HCT116 (cell line): ENCODE measurements around the gene DRICH1. TPM values are rescaled to one million over a fixed set of nuclear protein-coding genes. Genes with fewer than 3 reads are reported as not detected.
"Not testable (repeated sequence)": the region's sequence is repeated elsewhere in the genome, so short reads cannot be mapped to it uniquely, and the experiment has no call there.

Source experiments
- ATAC-seq: fragments of 200-7000 bp; cut with Tn5 transposase; 2 replicates; pipeline ENCODE4 v1.9.1; 2020; ENCODE audit warnings: mild to moderate bottlenecking, moderate library complexity
- BruUV-seq: library from RNA; stranded (reverse); fragments of 400-500 nt; replicated peaks from 2 replicates; lab custom pipeline; 2021; lab: Mats Ljungman, UMichigan
- CTCF ChIA-PET: fragments of 300-600 bp; sonication (Branson Sonifier 250); formaldehyde crosslinking; loops from one replicate; lab custom pipeline; 2021; ENCODE audit warnings: antibody characterized with exemption; lab: Charles Lee
- POLR2A ChIA-PET: fragments of 300-600, 350-600 bp; sonication (Branson Sonifier 250); formaldehyde crosslinking; loops from one replicate; lab custom pipeline; 2021; ENCODE audit warnings: antibody characterized with exemption; lab: Charles Lee
- RAD21 ChIA-PET, 2 experiments: fragments of 300-600 bp; sonication (Branson Sonifier 250); formaldehyde crosslinking; loops; one replicate each; lab custom pipeline; 2023; ENCODE audit warnings: low total read pairs in 2 of 2; ENCODE audit not compliant: uncharacterized antibody in 2 of 2, unreplicated experiment in 2 of 2, low non-redundant PET in 1 of 2; lab: Charles Lee
- DNase-seq: peaks from one replicate; pipeline ENCODE4 v3.0.0-alpha.2; 2010; ENCODE audit warnings: low read depth, low spot score
- H2AFZ ChIP-seq: fragments of 200-600 bp; shearing (Covaris generic), sonication (generic); 2 replicates; pipeline ENCODE4 v1.6.1; 2017; ENCODE audit warnings: low read depth, mixed run types, mixed read lengths, antibody characterized with exemption, low read length; ENCODE audit not compliant: poor library complexity, severe bottlenecking
- H3K27ac ChIP-seq: 2 replicates; pipeline ENCODE4 v1.5.1; 2012; ENCODE audit warnings: low read depth, low read length
- H3K27me3 ChIP-seq: fragments of 200-600 bp; sonication (generic); 2 replicates; pipeline ENCODE4 v1.6.1; 2016; ENCODE audit warnings: mixed run types, low read length, mixed read lengths; ENCODE audit not compliant: insufficient read depth
- H3K36me3 ChIP-seq, 2 experiments: fragments of 200-500 bp in 1 of 2; fragments of 200-600 bp in 1 of 2; sonication (Bioruptor generic) in 1 of 2; sonication (generic) in 1 of 2; 2 replicates each; pipeline versions ENCODE4 v1.5.1 to v1.6.1; 2014 to 2016; ENCODE audit warnings: low read length in 2 of 2, inconsistent platforms in 1 of 2, mixed read lengths in 1 of 2, mixed run types in 1 of 2; ENCODE audit not compliant: insufficient read depth in 2 of 2, control insufficient read depth in 1 of 2
- H3K4me1 ChIP-seq, 2 experiments: fragments of 200-600 bp in 1 of 2; sonication (generic) in 1 of 2; 2 replicates each; pipeline versions ENCODE4 v1.5.1 to v1.6.1; 2012 to 2017; ENCODE audit warnings: low read length in 2 of 2, inconsistent platforms in 1 of 2, mild to moderate bottlenecking in 1 of 2, mixed read lengths in 1 of 2, mixed run types in 1 of 2, moderate library complexity in 1 of 2; ENCODE audit not compliant: insufficient read depth in 2 of 2, control insufficient read depth in 1 of 2
- H3K4me2 ChIP-seq: fragments of 200-600 bp; sonication (generic); 2 replicates; pipeline ENCODE4 v1.6.1; 2017; ENCODE audit warnings: mixed run types, low read length, mixed read lengths
- H3K4me3 ChIP-seq, 2 experiments: fragments of 200-600 bp in 1 of 2; sonication (generic) in 1 of 2; replicated peaks in 1 of 2; 2 replicates each; pipeline ENCODE4 v1.5.1; 2011 to 2016; ENCODE audit warnings: low read length in 2 of 2, control low read depth in 1 of 2, low read depth in 1 of 2, mild to moderate bottlenecking in 1 of 2, mixed read lengths in 1 of 2, mixed run types in 1 of 2
- H3K79me2 ChIP-seq: fragments of 200-600 bp; sonication (generic); 2 replicates; pipeline ENCODE4 v1.6.1; 2017; ENCODE audit warnings: mild to moderate bottlenecking, mixed run types, low read length, moderate library complexity, mixed read lengths; ENCODE audit not compliant: insufficient read depth
- H3K9ac ChIP-seq: fragments of 200-600 bp; sonication (generic); 2 replicates; pipeline ENCODE4 v1.6.1; 2016; ENCODE audit warnings: low read length, mixed read lengths
- H3K9me2 ChIP-seq: fragments of 200-600 bp; sonication (generic), shearing (Covaris generic); 2 replicates; pipeline ENCODE4 v1.6.1; 2017; ENCODE audit warnings: mixed run types, mild to moderate bottlenecking, moderate library complexity; ENCODE audit not compliant: insufficient read depth
- H3K9me3 ChIP-seq, 2 experiments: fragments of 200-500 bp in 1 of 2; fragments of 200-600 bp in 1 of 2; sonication (Bioruptor generic) in 1 of 2; sonication (generic) in 1 of 2; 2 replicates each; pipeline ENCODE4 v1.6.1; 2014 to 2017; ENCODE audit warnings: low read length in 2 of 2, mixed read lengths in 2 of 2, inconsistent platforms in 1 of 2, low read depth in 1 of 2, mild to moderate bottlenecking in 1 of 2, mixed run types in 1 of 2, moderate library complexity in 1 of 2; ENCODE audit not compliant: control insufficient read depth in 1 of 2, insufficient read depth in 1 of 2
- H4K20me1 ChIP-seq: fragments of 200-600 bp; sonication (generic), shearing (Covaris generic); 2 replicates; pipeline ENCODE4 v1.6.1; 2017; ENCODE audit warnings: mixed run types, mild to moderate bottlenecking, moderate library complexity; ENCODE audit not compliant: insufficient read depth
- EZH2 ChIP-seq: fragments of 200-600 bp; sonication (generic); IDR thresholded peaks from 2 replicates; pipeline ENCODE4 v1.6.1; 2017; ENCODE audit warnings: antibody characterized with exemption, mixed run types
- EZH2phosphoT487 ChIP-seq: fragments of 200-600 bp; IDR thresholded peaks from 2 replicates; pipeline ENCODE4 v1.6.1; 2018; ENCODE audit warnings: antibody characterized with exemption, borderline replicate concordance
- POLR2A ChIP-seq: IDR thresholded peaks from 2 replicates; pipeline ENCODE4 v1.7.0; 2011; ENCODE audit warnings: borderline replicate concordance; ENCODE audit not compliant: insufficient read depth, insufficient read length; ENCODE audit errors: extremely low read depth
- RAD21 ChIP-seq: IDR thresholded peaks from 2 replicates; pipeline ENCODE4 v1.6.1; 2012; ENCODE audit warnings: low read depth, mild to moderate bottlenecking
- REST ChIP-seq: IDR thresholded peaks from 2 replicates; pipeline ENCODE4 v1.6.1; 2012; ENCODE audit warnings: low read depth
- SIN3A ChIP-seq: IDR thresholded peaks from 2 replicates; pipeline ENCODE4 v1.6.1; 2012; ENCODE audit warnings: low read depth
- YY1 ChIP-seq: IDR thresholded peaks from 2 replicates; pipeline ENCODE4 v1.6.1; 2011; ENCODE audit warnings: low read length, low read depth, moderate library complexity, mild to moderate bottlenecking; ENCODE audit not compliant: insufficient replicate concordance; ENCODE audit errors: extremely low read depth
- ZBTB33 ChIP-seq: IDR thresholded peaks from 2 replicates; pipeline ENCODE4 v1.6.1; 2011; ENCODE audit warnings: mild to moderate bottlenecking, low read length, moderate library complexity; ENCODE audit not compliant: insufficient replicate concordance; ENCODE audit errors: extremely low read depth
- ZFX ChIP-seq: fragments of 450-650 bp; IDR thresholded peaks from 2 replicates; pipeline ENCODE4 v1.6.1; 2017
- intact Hi-C: fragments of 100-400 bp; cut with micrococcal nuclease; formaldehyde crosslinking; loops from 2 replicates; pipeline ENCODE4 v1.10.0; 2022
- total RNA-seq: library from RNA; stranded (reverse); gene quantifications from one replicate; pipeline ENCODE4 v1.2.1, GENCODE V29; 2021; ENCODE audit not compliant: unreplicated experiment

Gene DRICH1
- total RNA-seq, 1 experiment from 2014 or later: 0.44 TPM

- H4K20me1 ChIP-seq: no peaks in the 10 kb centered on the region
- TF ChIP-seq SIN3A: no peak
- no peak for TF ChIP-seq REST
- no peak for TF ChIP-seq YY1
- TF ChIP-seq RAD21: no peak
- TF ChIP-seq ZBTB33: no peak
- TF ChIP-seq EZH2phosphoT487: no peak
- no peak for TF ChIP-seq ZFX
- no peak for TF ChIP-seq POLR2A
- TF ChIP-seq EZH2: no peak
- TF ChIP-seq, all 23 proteins: peak for 0
- Histone ChIP-seq H3K4me1 (no peaks in the 10 kb centered on the region), H3K36me3 (0 out of 4 replicates have a peak, but pooled peaks cover 0 to 4% of the 10 kb centered on the region in 2 experiments), H2AFZ (no peak overlapping the region), H3K9me2 (no peaks in the 10 kb centered on the region), H3K79me2 (no peaks in the 10 kb centered on the region), H3K9me3 (no peaks in the 10 kb centered on the region), H3K4me3 (no peak overlapping the region), H3K4me2 (no peak overlapping the region), H3K27ac (no peak overlapping the region), H3K9ac (no peak overlapping the region), H3K27me3 (no peaks in the 10 kb centered on the region)
- RAD21 ChIA-PET: no interaction called here
- intact Hi-C loops: no loop called here
- no TSS peak for BruUV-seq
- DNase-seq: no peak
- CTCF ChIA-PET: no interaction called here
- no peak for ATAC-seq
- POLR2A ChIA-PET: no interaction called here
These were observed 45.5 kb upstream of the DRICH1 start for GRCh38 chr22:23677701-23677995.

GRCh38 chr22:23676841-23677700, 45.0 kb upstream of the DRICH1 start:
- H3K9me3 ChIP-seq, POLR2A ChIA-PET, H3K79me2 ChIP-seq, BruUV-seq, H3K27me3 ChIP-seq, H3K27ac ChIP-seq, RAD21 ChIA-PET, H3K4me1 ChIP-seq, H2AFZ ChIP-seq, H3K9me2 ChIP-seq, intact Hi-C loops, H3K4me2 ChIP-seq, H3K9ac ChIP-seq, H4K20me1 ChIP-seq, H3K36me3 ChIP-seq, DNase-seq, CTCF ChIA-PET, H3K4me3 ChIP-seq, ATAC-seq: not testable (repeated sequence)
